PC-9 (cell line): ENCODE results near the gene CNTNAP5. TPM values are rescaled to one million over a fixed set of nuclear protein-coding genes. Genes with fewer than 3 reads are reported as not detected.

Experiments
- BruUV-seq: library from RNA; stranded (reverse); fragments of 400-500 nt; replicated peaks from 2 replicates; lab custom pipeline; 2021; lab: Mats Ljungman, UMichigan
- CTCF ChIA-PET: fragments of 300-600 bp; sonication (Branson Sonifier 250); formaldehyde crosslinking; loops from one replicate; lab custom pipeline; 2022; ENCODE audit warnings: antibody characterized with exemption; lab: Charles Lee
- POLR2A ChIA-PET: fragments of 300-600 bp; sonication (Branson Sonifier 250); formaldehyde crosslinking; loops from one replicate; lab custom pipeline; 2022; ENCODE audit warnings: antibody characterized with exemption; ENCODE audit not compliant: unreplicated experiment; lab: Charles Lee
- DNase-seq, 2 experiments: peaks; one replicate each; pipeline versions ENCODE4 v3.0.0 to v3.0.0-alpha.2; 2015 to 2022; ENCODE audit warnings: mixed read lengths in 1 of 2
- H2AFZ ChIP-seq: fragments of 200-600 bp; sonication (generic); 2 replicates; pipeline ENCODE4 v1.8.1; 2017; ENCODE audit warnings: antibody characterized with exemption
- H3F3A ChIP-seq: fragments of 200-600 bp; sonication (generic); 2 replicates; pipeline ENCODE4 v1.8.1; 2017; ENCODE audit warnings: antibody characterized with exemption, mild to moderate bottlenecking, low read depth; ENCODE audit not compliant: insufficient read depth
- H3K27ac ChIP-seq: fragments of 200-600 bp; sonication (generic); 2 replicates; pipeline ENCODE4 v1.6.1; 2016; ENCODE audit warnings: mixed run types
- H3K27me3 ChIP-seq: fragments of 200-600 bp; sonication (generic); 2 replicates; pipeline ENCODE4 v1.6.1; 2016; ENCODE audit warnings: low read depth, mixed run types; ENCODE audit not compliant: insufficient read depth
- H3K36me3 ChIP-seq: fragments of 200-600 bp; sonication (generic); 2 replicates; pipeline ENCODE4 v1.6.1; 2016; ENCODE audit warnings: low read depth, mixed run types
- H3K4me1 ChIP-seq: fragments of 200-600 bp; sonication (generic); replicated peaks from 2 replicates; pipeline ENCODE4 v1.6.1; 2016; ENCODE audit warnings: mixed run types; ENCODE audit not compliant: insufficient read depth
- H3K4me2 ChIP-seq: fragments of 200-600 bp; sonication (generic); 2 replicates; pipeline ENCODE4 v1.6.1; 2017; ENCODE audit warnings: mixed run types
- H3K4me3 ChIP-seq: fragments of 200-600 bp; sonication (generic); 2 replicates; pipeline ENCODE4 v1.6.1; 2016; ENCODE audit warnings: mixed run types
- H3K79me2 ChIP-seq: fragments of 200-600 bp; sonication (generic); 2 replicates; pipeline ENCODE4 v1.6.1; 2017; ENCODE audit warnings: low read depth, mixed run types
- H3K9me2 ChIP-seq: fragments of 200-600 bp; sonication (generic); 2 replicates; pipeline ENCODE4 v1.8.1; 2017; ENCODE audit warnings: mild to moderate bottlenecking; ENCODE audit not compliant: insufficient read depth
- H3K9me3 ChIP-seq: fragments of 200-600 bp; sonication (generic); 2 replicates; pipeline ENCODE4 v1.8.1; 2016; ENCODE audit warnings: low read depth; ENCODE audit not compliant: insufficient read depth
- H4K20me1 ChIP-seq: fragments of 200-600 bp; sonication (generic); 2 replicates; pipeline ENCODE4 v1.8.1; 2017; ENCODE audit not compliant: insufficient read depth
- EZH2 ChIP-seq: fragments of 200-600 bp; sonication (generic); IDR thresholded peaks from 2 replicates; pipeline ENCODE4 v1.8.0; 2017; ENCODE audit warnings: antibody characterized with exemption, low read depth
- intact Hi-C: fragments of 100-400 bp; cut with micrococcal nuclease; formaldehyde crosslinking; loops from one replicate; pipeline ENCODE4 v1.10.0; 2022; ENCODE audit not compliant: unreplicated experiment
- total RNA-seq: library from RNA; stranded (reverse); gene quantifications from 2 replicates; pipeline ENCODE4 v1.2.3, GENCODE V29; 2021
- TF ChIP-seq, protein P1 (sequence below): fragments of 200-600 bp; sonication (generic); conservative IDR thresholded peaks from 2 replicates; pipeline ENCODE4 v1.6.1; 2017; ENCODE audit warnings: mixed run types, antibody characterized with exemption, mild to moderate bottlenecking, moderate library complexity

The CNTNAP5 gene
- total RNA-seq, 1 experiment from 2014 or later = not detected

DNA sequence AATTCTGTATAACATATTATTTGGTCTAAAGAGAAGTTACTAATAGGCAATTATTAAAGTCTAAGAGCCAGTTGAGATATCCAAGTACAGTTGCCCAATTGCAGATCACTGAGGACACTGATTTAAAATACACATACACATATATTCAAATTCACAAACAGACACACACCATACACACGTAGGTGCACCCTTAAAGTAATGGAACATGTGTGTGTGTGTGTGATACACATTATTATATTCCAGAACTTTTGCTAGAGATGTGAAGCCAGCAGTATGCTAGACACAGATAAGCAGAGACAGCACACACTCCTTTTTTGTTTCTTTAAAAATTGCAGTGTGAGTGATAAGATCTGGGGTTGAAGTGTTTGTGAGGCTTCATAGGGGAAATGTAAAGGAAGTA lies 292.5 kb downstream of the CNTNAP5 start:
- no peak overlapping the region for H3K4me3 ChIP-seq
- no peaks in the 10 kb centered on the region for H3K4me1 ChIP-seq
- H3K36me3 ChIP-seq = no peaks in the 10 kb centered on the region
- no peaks in the 10 kb centered on the region for H3K9me2 ChIP-seq
- no peaks in the 10 kb centered on the region for H3F3A ChIP-seq
- H3K9me3 ChIP-seq = no peaks in the 10 kb centered on the region
- H3K27me3 ChIP-seq = peaks cover 15% of the 10 kb centered on the region; the same call in 1 of the 2 replicates
- no peaks in the 10 kb centered on the region for H4K20me1 ChIP-seq
- TF ChIP-seq, protein P1, sequence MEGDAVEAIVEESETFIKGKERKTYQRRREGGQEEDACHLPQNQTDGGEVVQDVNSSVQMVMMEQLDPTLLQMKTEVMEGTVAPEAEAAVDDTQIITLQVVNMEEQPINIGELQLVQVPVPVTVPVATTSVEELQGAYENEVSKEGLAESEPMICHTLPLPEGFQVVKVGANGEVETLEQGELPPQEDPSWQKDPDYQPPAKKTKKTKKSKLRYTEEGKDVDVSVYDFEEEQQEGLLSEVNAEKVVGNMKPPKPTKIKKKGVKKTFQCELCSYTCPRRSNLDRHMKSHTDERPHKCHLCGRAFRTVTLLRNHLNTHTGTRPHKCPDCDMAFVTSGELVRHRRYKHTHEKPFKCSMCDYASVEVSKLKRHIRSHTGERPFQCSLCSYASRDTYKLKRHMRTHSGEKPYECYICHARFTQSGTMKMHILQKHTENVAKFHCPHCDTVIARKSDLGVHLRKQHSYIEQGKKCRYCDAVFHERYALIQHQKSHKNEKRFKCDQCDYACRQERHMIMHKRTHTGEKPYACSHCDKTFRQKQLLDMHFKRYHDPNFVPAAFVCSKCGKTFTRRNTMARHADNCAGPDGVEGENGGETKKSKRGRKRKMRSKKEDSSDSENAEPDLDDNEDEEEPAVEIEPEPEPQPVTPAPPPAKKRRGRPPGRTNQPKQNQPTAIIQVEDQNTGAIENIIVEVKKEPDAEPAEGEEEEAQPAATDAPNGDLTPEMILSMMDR = no peak
- no peak for TF ChIP-seq EZH2
- BruUV-seq = no TSS peak
- H2AFZ ChIP-seq = no peak overlapping the region
- no peak for DNase-seq
- ChIA-PET CTCF (no interaction called here), POLR2A (no interaction called here)
- intact Hi-C loops = no loop called here
- no peak overlapping the region for H3K27ac ChIP-seq
- H3K79me2 ChIP-seq = no peaks in the 10 kb centered on the region
- no peak overlapping the region for H3K4me2 ChIP-seq

DNA sequence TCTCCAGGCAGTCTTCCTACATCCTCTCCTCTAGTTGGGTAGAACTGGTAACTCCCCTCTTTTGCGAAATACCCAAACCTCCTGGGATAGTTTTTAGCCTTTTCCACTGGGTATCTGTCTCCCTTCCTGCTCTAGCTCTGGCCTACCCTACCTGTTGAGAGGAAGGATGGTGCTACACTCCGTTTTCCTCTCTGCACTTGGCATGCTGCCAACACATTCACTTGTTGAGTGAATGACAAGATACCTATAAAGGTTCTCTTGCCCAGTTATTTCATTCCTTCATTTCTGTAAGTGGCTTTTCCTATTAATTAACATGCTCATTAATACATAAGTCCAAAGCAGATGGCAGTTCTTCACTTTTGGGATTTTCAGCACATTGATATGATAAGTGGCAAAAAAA lies 293.8 kb downstream of the CNTNAP5 start:
- Histone ChIP-seq H3F3A (no peaks in the 10 kb centered on the region), H2AFZ (no peak overlapping the region), H3K4me3 (no peak overlapping the region), H3K36me3 (no peaks in the 10 kb centered on the region), H3K9me2 (no peaks in the 10 kb centered on the region), H3K9me3 (no peaks in the 10 kb centered on the region), H3K4me2 (no peak overlapping the region), H3K27ac (no peak overlapping the region), H3K27me3 (peaks cover 3% of the 10 kb centered on the region; the same call in 1 of the 2 replicates), H4K20me1 (no peaks in the 10 kb centered on the region), H3K79me2 (no peaks in the 10 kb centered on the region), H3K4me1 (no peaks in the 10 kb centered on the region)
- BruUV-seq = no TSS peak
- intact Hi-C loops = no loop called here
- TF ChIP-seq EZH2 = no peak
- TF ChIP-seq, protein P1 = no peak
- no peak for DNase-seq
- POLR2A ChIA-PET = no interaction called here
- CTCF ChIA-PET = no interaction called here

DNA sequence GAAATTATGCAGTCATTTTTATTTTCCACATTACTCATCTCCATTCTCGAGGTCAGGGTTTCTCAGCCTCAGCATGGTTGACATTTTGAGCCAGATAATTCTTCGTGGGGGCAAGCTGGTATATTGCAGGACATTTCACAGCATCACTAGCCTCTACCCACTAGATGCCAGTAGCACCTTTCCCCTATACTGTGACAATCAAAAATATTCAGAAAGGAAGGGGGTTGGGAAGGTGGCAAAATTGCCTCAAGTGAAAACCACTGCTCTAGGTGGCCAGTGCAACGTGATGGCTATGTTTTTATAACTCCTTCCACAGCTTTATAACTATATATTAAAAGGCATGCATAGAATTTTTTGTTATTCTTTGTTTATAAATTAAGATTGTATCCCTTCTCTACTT lies 294.5 kb downstream of the CNTNAP5 start:
- Histone ChIP-seq H3K4me1 (no peaks in the 10 kb centered on the region), H4K20me1 (no peaks in the 10 kb centered on the region), H3K27me3 (no peaks in the 10 kb centered on the region), H3K4me2 (no peak overlapping the region), H3K79me2 (no peaks in the 10 kb centered on the region), H3K27ac (no peak overlapping the region), H2AFZ (no peak overlapping the region), H3F3A (no peaks in the 10 kb centered on the region), H3K9me2 (no peaks in the 10 kb centered on the region), H3K4me3 (no peak overlapping the region), H3K36me3 (no peaks in the 10 kb centered on the region), H3K9me3 (no peaks in the 10 kb centered on the region)
- intact Hi-C loops = no loop called here
- ChIA-PET CTCF (no interaction called here), POLR2A (no interaction called here)
- BruUV-seq = no TSS peak
- TF ChIP-seq EZH2 = no peak
- TF ChIP-seq, protein P1 = no peak
- no peak for DNase-seq
